Head of caudate nucleus (tissue), 42 donors: ENCODE measurements around the gene VPS25.

Experiments used
- DNase-seq, 42 donors: peaks; one replicate each; pipeline versions ENCODE4 v3.0.0 to v3.0.0-alpha.2; 2020 to 2021; ENCODE audit warnings: mixed read lengths in 7 of 42
- intact Hi-C: fragments of 100-400 bp; cut with DNase I; formaldehyde crosslinking; loops from one replicate; pipeline ENCODE4 v1.15.0; 2022

Gene VPS25

GRCh38 chr17:42784811-42785592, 11.8 kb downstream of the VPS25 start:
- intact Hi-C loops = no loop called here
- DNase-seq = peak in 2 of 42 donors; percentile 18 to 27

GRCh38 chr17:42787266-42787665, 14.0 kb downstream of the VPS25 start:
- intact Hi-C loops = no loop called here
- DNase-seq = no peak

GRCh38 chr17:42791948-42792347, 18.7 kb downstream of the VPS25 start:
- intact Hi-C loops = no loop called here
- DNase-seq = no peak

- DNase-seq = no peak
- intact Hi-C loops = no loop called here
Observed at GRCh38 chr17:42792545-42792944, 19.3 kb downstream of the VPS25 start.

DNA sequence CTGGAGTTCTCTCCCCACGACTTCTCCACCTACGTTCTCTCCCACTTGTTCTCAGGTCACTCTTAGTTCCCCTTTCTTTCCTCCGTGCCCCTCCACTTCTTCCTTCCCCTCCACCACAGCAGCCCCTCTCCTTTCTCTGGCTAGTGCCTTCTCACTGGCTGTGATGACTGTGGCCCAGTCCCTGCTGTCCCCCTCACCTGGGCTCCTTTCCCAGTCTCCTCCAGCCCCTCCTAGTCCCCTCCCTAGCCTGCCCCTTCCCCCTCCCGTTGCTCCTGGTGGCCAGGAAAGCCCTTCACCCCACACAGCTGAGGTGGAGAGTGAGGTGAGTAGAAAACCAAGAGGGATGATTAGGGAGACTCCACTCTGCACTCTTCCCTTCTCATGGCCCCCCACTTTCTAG, 21.8 kb downstream of the VPS25 start:
- intact Hi-C loops = no loop called here
- no peak for DNase-seq

DNA sequence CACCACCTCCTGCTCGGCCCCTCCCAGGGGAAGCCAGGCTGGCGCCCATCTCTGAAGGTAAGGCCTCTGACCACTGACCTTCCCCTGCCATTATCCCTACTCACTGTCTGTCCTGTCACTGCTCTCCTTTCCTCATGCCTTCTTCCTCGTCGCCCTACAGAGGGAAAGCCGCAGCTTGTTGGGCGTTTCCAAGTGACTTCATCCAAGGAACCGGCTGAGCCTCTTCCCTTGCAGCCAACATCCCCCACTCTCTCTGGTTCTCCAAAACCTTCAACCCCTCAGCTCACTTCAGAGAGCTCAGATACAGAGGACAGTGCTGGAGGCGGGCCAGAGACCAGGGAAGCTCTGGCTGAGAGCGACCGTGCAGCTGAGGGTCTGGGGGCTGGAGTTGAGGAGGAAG, 22.2 kb downstream of the VPS25 start:
- intact Hi-C loops = no loop called here
- no peak for DNase-seq

DNA sequence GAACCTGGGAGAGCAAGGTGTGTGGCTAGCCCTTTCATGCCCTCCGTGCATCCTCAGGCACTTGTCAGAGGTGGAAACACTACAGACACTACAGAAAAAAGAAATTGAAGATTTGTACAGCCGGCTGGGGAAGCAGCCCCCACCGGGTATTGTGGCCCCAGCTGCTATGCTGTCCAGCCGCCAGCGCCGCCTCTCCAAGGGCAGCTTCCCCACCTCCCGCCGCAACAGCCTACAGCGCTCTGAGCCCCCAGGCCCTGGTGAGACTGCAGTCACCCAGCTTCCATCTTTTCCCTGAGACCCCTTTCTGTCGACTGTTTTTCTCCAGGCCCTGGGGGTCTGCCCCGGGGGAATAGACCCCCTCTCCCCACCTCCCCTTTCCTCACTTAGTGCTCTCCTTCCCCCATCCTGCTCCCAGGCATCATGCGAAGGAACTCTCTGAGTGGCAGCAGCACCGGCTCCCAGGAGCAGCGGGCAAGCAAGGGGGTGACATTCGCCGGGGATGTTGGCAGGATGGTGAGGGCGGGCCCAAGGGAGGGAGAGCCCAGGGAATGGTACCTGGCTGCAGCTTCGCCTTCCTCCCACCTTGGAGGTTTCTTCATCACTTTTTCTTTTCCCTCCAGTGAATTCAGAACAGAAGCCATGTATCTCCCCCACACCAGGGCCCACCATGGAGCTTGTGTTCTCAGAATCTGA, 23.0 kb downstream of the VPS25 start:
- intact Hi-C loops = no loop called here
- no peak for DNase-seq

DNA sequence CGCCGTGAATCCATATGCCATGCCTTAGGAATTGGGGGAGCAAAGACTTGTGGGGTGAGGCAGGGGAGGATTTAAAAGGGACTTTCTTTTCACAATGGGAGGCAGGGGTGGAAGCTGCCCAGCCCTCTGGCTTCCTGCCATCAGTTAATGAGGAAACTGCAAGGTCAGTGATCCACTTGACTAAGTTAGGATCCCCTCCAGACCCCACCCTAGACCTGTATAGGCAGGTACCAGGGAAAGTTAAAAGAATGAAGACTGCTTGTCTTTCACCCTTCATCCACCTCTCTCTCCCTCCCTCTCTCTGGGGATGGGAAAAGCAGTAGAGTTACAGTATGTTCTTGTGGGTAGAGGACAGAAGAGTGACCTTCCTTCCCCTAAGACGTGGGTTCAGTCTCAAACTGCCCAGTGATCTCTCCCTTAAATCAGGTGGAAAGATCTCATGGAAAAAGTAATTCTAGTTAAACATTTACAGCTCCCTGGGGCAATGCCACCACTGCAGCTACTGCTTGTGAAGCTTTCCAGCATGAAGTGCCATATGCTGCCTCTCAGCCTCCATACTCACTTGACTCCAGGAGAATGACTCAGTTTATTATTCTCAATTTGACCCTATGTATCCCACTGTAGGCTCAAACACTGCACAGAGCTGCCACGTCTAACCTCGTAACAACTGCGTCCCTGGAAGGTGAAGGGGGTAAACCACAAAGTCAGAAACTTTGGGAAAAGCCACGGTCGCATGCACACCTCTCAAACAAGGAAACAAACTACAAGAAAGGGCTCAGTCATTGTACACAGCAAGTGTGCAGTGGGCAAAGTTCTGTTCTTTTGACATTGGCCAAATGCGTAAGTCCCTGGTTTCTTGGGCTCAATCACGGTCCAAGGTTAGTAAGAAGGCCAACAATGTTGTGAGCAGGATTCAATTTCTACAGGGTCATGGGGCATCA, 24.1 kb downstream of the VPS25 start:
- no peak for DNase-seq
- intact Hi-C loops = no loop called here

GRCh38 chr17:42798011-42798382, 24.7 kb downstream of the VPS25 start:
- DNase-seq = no peak

GRCh38 chr17:42798383-42799380, 25.4 kb downstream of the VPS25 start, which contains the start of the genes CNTD1 and COA3:
Gene CNTD1 (plus strand): TSS chr17:42798861. CDS start chr17:42799068, 207 bp downstream.
Gene COA3 (minus strand): TSS chr17:42798704. CDS start chr17:42798681, 23 bp downstream.
- peak; percentile 81 to 95 (median 89) for DNase-seq
- intact Hi-C loops = no loop called here

More at GRCh38 chr17:42798011-42798382, 24.7 kb downstream of the VPS25 start:
- intact Hi-C loops = no loop called here

- intact Hi-C loops = no loop called here
- no peak for DNase-seq
Observed at GRCh38 chr17:42803074-42803883, 30.0 kb downstream of the VPS25 start.

GRCh38 chr17:42804918-42805367, 31.7 kb downstream of the VPS25 start:
- DNase-seq = no peak
- intact Hi-C loops = no loop called here

GRCh38 chr17:42806249-42806648, 33.0 kb downstream of the VPS25 start:
- DNase-seq = no peak
- intact Hi-C loops = no loop called here

DNA sequence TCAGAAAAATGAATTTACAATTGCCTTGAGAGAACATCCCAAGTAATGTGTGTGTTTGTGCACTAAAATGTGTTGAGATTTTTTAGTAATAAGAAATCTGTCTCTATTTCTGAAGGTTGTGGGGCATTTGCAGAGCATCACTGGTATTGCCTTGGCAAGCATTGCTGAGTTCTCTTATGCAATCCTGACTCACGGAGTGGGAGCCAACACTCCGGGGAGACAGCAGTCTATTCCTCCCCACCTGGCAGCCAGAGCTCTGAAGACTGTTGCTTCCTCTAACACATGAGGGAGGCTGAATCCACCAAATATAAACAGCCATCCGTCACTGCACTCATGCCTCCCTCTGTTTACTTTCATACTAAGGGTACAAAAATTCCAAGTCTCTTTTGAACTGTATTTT, 36.0 kb downstream of the VPS25 start:
- peak; percentile 25 to 91 (median 64) for DNase-seq
- intact Hi-C loops = no loop called here

DNA sequence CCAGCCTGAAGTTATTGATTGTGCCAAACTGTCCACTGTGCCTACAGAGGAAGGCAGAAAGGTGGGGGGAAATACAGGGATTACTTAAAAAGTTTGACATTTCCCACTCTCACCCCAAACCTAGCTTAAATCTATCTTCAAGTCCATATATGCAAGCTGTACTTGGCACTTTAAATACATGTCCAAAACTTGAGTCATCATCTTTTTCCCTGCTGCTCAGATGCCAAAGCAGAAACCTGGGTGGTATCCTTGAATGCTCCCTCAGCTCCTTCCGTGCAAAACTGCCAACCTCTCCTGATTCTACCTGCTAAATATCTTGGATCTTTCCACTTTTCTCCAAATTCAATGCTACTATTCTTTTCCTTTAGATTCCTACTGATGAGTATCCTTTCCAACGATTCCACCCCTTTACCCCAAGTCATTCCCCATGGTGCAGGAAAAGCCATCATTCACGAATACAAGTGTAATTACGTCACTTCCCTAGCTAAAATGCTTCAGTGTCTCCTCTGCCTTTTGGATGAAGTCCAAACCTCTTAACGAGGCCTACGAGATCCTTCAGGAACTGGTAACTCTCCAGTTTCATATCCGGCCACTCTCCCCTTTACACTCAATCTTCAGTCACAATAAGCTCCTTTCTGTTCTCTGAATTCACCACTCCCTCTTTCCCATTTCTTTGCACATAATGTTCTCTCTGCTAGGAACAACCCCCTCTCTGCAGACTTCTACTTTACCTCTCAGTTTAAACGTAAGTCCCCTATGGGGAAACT, 41.6 kb downstream of the VPS25 start:
- intact Hi-C loops = no loop called here
- DNase-seq = no peak

GRCh38 chr17:42817866-42818265, 44.6 kb downstream of the VPS25 start:
- DNase-seq = no peak
- intact Hi-C loops = no loop called here

- DNase-seq = no peak
- intact Hi-C loops = no loop called here
Observed at GRCh38 chr17:42818379-42818778, 45.1 kb downstream of the VPS25 start.
